Activated CD4-positive, CD25-positive, alpha-beta regulatory T cell treated with anti-CD3 and anti-CD28 coated beads, Interleukin-2, amount 50 U/mL, for 24 hours (primary cell): Measurements from ENCODE around the gene RANBP17.

Experiments used
- ATAC-seq, 2 donors: fragments of 150-1000 bp; cut with Tn5 transposase; one replicate each; pipeline ENCODE4 v1.10.0; 2021; ENCODE audit warnings: mild to moderate bottlenecking in 1 of 2, moderate library complexity in 1 of 2

Gene RANBP17

DNA sequence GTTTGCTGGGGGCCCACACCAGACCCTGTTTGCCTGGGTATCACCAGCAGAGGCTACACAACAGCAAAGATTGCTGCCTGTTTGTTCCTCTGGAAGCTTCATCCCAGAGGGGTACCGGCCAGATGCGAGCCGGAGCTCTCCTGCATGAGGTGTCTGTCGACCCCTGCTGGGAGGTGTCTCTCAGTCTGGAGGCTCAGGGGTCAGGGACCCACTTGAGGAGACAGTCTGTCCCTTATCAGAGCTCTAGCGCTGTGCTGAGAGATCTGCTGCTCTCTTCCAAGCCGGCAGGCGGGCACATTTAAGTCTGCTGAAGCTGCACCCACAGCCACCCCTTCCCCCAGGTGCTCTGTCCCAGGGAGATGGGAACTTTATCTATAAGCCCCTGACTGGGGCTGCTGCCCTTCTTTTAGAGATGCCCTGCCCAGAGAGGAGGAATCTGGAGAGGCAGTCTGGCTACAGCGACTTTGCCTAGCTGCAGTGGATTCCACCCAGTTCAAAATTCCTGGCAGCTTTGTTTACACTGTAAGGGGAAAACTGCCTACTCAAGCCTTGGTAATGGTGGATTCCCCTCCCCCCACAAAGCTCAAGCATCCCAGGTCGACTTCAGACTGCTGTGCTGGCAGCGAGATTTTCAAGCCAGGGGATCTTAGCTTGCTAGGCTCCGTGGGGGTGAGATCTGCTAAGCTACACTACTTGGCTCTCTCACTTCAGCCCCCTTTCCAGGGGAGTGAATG lies 241.2 kb downstream of the RANBP17 start:
- ATAC-seq, result no peak

DNA sequence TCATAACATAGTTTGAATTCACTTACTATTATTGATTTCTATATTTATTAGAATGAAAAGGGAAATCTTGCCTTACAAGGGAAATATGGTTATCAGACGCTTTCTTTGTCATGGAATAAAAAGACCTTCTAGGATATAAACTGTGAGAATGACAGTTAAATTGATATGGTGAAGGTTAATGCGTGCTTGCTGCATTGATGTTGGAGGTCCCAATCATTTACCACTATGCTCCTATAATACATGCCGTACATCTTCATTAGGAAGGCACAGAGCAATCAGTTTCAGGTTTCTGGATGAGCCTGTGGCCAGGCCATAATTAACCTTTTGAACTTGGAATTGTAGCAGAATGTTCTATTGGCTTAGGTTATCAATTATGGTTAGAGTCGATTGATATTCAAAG lies 245.9 kb downstream of the RANBP17 start:
- ATAC-seq, result no peak

DNA sequence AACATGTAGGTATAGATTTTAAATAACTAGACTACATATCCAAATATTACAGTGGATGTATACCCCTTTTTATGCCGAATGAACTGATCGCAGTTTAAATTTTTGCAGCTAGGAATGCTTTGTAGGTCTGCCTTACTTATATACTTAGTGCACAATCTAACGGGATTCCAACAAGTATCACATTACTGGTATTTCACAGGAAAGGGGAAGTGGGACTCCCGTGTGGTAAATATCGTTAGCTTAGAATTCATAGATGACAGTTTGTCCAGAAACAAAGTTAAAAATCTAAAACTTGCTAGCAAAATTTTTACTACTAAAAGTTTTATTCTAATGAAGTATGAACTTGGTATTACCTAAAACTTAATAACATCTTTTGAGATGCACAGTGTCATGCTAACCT lies 253.7 kb downstream of the RANBP17 start:
- no peak for ATAC-seq

DNA sequence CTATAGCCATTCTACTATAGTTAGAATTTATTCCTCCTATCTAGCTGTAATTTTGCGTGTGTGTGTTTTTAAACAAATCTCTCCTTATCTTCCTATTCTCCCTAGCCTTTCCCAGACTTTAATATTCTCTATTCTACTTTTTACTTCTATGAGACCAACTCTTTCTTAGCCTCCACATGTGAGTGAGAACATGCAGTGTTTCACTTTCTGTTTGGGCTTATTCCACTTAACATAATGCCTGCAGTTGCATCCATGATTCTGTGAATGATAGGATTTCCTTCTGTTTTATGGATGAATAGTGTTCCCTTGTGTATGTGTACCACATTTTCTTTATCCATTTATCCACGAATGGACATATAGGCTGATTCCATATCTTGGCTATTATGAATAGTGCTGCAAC lies 254.9 kb downstream of the RANBP17 start:
- no peak for ATAC-seq

DNA sequence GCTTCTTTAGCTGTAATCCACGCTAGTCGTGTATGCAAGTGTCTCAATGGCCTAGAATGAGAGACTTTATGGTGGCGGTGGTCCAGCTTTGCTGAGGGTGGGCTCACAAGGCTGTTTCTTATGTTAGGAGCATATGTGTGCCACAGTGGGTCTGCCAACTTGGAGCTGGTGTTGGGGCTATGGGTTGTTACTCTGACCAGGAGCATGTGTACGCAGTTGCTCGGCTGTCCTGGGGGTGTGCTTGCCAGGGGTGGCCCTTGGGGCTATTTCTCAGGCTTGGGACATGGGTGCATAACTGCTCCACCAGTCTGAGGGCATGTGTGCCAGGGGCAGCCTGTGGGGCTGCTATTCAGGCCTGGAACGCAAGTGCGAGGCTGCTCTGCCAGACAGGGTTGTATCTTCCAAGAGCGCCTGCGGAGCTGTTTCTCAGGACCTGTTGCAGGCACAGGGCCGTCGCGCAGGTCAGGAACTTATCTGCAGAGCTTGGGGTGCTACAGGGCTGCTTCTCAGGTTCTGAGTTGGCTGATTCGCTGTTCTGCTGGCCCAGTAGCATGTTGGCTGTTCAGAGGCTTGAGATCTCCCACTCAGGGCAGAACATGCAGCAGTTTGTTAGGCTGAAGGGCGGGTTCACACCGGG lies 259.3 kb downstream of the RANBP17 start:
- ATAC-seq, result no peak

DNA sequence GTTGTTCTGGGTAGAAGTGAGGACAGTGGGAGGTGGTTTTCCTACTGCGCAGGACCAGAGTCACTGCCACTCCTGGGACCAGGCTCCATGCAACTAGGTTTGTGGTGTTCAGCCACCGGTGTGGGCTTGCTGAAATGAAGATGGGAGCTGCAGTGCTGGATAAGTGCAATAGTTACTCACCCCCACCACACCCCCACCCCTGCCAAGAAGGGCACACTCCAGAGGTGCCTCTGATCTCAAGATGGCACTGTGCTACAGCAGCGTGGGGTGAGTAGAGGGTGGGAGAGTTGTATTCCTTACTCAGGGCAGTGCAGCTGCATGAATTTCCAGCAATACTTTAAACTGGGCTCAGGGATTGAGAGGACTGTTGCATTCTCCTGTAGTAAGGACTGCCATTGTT lies 259.8 kb downstream of the RANBP17 start:
- ATAC-seq, result no peak

DNA sequence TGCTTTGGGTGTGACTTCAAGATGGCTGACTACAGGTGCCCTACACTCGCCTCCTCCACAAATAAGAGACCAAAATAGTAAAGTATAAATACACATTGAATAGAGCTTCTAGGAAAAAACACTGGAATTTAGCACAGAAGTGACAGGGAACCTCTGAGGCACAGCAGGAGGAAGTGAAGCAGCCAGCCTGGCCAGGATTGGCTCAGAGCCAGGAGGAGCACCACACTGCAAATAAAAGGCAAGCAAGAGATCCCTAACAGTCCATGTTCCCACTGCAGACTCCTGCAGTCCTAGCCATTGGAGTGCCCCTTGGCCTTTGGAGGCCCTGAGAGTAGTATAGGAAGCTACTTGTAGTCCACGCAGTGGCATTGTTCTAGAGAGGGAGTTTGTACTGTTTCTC lies 260.6 kb downstream of the RANBP17 start:
- ATAC-seq, result no peak

DNA sequence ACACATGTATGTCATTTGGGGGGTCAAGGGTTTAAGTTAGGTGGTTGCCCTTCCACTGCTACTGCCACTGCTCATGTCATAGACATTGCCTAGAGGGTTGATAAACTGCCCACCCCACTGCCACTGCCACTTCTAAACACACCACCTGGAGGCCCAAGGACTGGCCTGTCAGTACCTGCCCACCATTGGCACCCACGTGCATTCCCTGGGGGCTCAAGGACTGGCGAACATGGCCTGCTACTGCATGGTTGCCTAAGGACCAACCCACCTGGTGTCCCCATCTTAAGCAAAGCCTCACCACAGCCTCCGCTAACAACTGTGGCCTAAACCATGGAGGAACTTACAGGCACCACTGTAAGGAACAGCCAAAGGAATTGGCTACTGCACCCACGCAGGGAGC lies 261.6 kb downstream of the RANBP17 start:
- no peak for ATAC-seq

DNA sequence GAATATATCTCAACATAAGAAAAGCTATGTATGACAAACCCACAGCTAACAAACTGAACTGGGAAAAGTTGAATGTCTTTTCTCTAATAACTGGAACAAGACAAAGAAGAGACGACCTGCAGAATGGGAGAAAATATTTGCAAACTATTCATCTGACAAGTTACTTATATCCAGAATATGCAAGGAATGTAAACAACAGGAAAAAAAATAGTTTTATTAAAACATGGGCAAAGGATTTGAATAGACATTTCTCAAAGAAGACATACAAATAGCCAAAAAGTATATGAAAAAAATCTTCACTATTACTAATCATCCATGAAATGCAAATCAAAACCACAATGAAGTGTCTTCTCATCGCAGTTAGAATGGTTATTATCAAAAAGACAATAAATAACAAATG lies 265.5 kb downstream of the RANBP17 start:
- no peak for ATAC-seq

DNA sequence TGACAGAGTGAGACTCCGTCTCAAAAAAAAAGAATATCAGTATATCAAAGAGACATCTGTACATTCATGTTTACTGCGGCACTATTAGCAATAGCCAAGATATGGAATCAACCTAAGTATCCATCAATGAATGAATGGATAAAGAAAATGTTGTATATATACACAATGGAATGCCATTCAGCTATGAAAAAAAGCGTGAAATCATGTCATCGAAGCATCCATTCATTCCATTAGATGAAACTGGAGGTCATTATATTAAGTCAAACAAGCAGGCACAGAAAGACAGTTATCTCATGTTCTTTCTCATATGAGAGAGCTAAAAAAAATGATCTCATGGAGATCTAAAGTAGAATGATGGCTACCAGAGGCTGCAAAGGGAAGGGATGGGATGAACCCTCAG lies 266.3 kb downstream of the RANBP17 start:
- no peak for ATAC-seq

DNA sequence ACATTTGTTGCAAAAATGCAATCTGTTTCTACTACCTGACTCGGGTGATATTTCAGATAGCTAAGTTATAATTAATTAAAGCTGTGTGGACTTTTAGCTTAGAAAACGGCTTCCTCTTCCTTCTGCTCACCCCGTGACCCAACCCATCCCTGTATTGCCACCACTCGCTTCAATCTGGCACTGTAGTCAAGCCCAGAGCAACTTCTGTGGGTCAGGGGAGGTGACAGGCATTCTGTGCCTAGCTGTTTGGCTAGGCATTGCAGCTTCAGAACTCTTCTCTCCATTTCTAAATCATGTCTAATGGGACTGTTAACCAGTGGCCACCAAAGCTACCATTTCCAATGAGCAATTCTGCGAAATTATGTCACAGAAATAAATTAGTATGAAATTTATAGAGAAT lies 267.5 kb downstream of the RANBP17 start:
- ATAC-seq, result no peak

DNA sequence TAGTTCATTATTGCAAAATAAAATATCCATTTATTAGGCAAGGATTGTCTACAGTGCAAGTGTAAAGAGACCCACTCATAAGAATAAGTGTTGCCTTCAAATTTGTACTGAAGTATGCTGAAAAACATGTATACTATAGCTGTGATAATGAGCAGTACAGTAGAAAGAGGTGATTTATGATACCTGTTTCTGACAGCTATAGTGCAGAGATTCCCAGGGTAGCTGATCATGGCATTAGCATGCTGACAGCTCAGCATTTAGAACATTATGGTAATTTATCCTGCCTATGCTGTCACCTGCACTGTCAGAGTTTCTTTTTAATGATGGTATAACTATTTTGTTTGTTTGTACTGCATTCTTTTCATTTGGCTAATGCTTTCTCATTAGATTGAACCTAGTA lies 269.7 kb downstream of the RANBP17 start:
- no peak for ATAC-seq

DNA sequence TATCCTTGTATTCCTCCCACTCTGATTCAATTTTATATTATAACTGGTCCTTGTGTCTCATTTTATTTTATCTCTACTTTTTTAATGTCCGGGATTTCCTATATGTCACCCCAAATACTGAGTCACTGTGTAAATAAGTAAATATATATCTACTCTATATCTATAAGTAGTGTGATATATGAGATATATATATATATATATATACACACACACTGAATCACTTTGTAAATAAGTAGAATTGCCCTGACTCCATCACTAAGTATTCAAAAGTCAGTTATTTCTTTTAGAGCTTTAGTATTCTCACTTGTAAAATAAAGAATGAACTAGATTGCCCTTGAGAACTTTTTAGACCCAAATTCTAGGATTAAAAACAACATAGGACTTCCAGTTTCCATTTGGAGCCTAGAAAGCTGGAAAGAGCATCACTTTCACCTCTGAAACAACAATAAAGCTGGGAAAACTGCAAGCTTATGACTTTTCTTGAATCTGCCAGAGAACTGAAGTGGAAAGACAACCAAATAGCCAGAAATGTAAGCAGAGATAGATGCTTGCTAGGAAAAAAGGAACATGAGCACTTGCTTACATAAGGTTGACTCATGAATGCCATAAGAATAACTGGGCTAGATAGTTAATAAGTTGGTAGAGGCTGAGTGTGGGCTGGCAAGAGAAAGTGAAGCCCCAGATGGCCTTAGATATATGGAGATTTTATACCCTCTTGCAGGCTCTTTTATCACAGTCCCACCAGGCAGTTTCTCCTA lies 276.1 kb downstream of the RANBP17 start:
- no peak for ATAC-seq

DNA sequence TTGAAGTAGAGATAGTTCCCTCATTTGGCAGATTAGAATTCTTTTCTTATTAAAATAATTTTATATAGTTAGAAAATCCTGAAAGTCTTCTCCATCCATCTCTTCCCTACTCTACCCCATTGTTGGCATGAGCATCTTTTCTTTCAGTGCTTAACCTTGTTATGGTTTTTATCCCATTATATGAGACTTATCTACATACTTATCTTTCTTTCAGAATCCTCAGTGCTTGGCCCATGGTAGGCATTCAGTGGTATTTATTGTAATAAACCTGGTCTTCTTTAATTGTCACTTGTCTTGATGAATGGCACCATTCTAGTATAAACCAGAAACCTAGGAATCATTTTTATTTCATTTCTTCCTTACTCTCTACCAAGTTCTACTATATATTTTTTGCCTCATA lies 277.4 kb downstream of the RANBP17 start:
- ATAC-seq, result no peak

DNA sequence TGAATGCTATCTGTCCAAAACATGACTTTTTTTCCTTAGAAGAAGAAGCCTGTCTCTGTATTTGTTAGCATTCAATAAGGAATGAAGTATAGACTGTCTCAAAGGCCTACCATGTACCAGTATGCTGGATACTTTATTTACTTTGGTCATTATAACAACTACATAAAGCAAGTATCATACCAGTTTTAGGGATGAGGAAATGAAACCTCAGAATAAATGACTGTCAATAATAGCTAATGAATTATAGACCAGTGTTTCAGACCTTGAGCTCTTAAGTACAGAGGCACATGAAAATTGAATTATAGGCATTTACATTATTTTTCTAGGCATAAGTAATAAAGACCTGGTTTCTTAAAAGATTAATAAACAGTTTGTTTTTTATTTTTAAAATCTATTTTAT lies 280.8 kb downstream of the RANBP17 start:
- no peak for ATAC-seq

DNA sequence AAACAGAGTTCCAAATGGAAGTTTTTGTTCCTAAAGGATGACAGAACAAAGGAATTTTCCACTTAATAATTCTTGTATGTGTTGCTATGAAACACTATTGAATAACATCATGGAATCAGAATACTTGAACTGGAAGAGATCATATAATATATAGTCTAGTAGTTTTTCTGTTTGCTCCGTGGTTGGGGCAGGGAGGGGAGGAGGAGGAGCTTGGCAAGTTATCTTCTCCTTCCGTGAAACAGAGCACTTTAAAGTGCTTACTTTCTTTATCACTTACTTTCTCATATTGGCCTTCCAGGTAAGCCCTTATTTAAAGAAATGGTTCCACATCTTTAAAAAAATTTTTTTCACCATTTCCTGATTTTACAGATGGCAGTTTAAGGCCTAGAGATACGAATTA lies 281.4 kb downstream of the RANBP17 start:
- no peak for ATAC-seq

DNA sequence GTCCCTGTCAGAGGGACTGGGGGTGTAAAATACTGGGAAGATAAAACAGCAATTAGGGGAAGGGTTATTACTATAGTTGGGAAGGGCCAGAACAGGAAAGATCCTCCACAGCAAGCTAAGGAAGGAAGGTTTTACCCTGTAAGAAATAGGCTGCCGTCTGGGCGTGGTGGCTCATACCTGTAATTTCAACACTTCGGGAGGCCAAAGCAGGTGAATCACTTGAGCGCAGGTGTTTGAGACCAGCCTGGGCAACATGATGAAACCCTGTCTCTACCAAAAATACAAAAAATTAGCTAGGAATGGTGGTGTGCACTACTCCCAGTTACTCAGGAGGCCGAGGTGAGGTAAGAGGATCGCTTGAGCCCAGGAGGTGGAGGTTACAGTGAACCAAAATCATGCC lies 282.1 kb downstream of the RANBP17 start:
- ATAC-seq, result no peak

DNA sequence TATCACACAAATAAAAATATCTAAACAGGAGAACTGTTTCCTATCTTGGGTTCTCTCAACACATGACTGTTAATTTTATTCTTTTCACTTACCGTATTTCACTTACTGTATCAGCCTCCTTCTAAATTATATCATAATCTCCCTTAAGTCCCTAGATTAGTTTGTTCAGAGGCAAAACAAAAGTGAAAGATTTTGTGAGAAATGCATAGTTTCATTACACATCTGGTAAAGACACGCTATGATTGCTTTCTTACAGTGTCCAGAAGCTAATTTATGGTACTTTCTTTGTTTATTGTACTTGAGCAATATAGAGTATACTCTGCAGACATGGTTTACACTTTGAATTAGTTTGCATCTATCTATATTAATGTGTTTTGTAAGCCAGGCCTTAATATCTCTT lies 287.5 kb downstream of the RANBP17 start:
- ATAC-seq, result no peak

DNA sequence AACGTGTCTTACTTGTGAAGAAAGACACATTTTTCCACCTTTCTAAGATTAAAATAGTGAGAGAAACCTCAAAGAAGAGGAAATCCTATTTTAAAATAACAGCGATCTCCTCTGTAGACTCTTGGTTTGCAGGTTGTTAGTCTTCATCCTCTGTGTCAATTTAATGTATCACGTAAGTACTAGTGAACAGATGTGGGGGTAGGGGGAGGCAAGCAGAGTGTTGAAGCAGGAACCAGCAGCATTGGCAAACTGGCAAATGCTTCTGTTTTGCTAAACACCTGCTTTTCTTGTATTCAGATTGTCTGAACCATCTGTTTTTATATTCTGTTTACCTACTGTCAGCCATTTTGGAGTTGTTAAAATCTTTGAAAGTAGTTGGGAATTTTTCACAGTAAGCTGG lies 288.0 kb downstream of the RANBP17 start:
- no peak for ATAC-seq

DNA sequence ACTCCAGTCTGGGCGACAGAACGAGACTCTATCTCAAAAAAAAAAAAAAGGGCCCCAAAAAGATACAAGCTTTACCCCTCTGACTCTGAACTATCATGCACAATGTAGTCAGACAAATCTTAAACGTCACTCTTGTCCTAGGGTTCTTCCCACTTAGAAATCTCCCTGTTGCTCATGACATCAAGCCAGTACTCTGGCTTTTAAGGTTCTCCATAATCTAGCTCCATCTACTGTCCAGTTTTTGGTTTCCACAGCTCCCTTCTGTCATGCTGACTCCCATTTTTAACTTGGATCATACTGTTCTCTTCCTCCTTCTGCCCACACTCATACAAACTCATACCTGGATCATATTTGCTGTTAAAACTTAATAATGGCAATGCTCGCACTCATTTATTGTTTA lies 290.6 kb downstream of the RANBP17 start:
- ATAC-seq, result no peak

DNA sequence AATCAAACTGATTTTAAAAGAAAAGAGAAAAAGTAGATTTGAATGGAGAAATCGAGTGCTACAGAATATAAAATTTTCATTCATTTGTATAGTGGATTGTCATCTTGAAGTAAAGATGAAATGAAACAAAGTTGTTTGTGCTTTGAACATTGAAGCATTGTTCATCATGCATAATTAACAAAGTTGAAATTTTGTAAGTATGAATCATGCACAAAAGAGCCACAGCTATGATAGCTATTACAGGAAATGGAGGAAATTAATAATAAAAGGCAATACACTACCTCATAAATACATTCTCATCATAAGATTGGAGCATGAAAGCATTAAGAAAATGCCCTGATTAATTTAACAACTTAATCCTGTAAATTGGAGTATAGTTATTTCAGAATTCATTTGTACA lies 293.8 kb downstream of the RANBP17 start:
- no peak for ATAC-seq

DNA sequence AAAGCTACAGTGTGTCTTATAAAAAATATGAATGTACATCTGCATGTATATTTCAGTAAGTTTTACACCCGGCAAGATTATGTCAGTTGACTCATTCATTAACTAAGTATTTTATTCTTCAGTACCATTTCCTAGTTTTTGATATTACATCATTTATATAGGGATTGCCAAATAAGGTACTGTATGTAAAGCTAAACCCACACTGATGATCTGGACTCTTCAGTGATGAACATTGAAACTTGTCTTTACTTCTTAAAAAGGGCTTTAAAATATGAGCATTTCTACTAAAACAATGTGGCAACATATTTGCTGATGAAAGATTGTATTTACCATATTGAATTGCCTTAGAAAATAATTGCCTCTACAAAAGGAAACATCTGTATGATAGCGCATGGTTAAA lies 295.5 kb downstream of the RANBP17 start:
- ATAC-seq, result no peak

DNA sequence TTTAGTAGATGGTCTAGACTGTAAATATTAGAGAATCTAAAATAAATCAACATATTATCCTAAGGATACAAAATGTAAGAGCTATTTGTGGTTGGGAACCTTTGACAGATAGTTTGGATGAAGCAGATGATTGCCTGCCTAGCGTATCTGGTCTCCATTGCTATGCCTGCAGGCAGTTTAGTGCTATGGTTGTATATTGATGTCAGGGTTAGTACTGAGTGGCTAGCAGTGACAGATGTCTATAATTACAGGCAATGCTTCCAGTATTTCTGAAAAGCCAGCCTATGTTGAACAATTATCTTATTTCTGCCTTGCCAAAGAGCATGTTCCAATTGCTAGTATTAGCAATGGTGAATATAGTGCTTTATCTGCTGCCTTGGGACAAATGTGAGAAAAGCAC lies 296.0 kb downstream of the RANBP17 start:
- no peak for ATAC-seq

DNA sequence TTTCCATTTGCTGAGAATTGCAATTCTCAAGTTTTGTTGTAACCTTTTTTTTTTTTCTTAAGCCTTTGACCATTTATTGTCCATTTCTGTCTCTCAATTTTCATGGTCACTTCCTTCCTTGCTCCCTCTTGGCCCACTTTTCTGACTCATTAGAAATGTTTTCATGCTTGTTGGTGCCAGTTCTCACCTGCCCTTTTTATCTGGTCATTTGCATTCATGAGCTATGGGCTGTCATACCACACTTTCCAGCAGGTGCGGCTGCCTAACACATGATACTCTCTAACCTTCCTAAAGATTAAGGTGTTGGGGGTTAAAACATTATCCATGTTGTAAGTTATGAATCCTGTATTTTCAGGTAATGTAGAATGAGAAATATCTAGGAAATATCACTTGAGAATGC lies 296.8 kb downstream of the RANBP17 start:
- no peak for ATAC-seq
